ENCODE data around the gene SKI.
"Not testable (repeated sequence)": the region's sequence is repeated elsewhere in the genome, so short reads cannot be mapped to it uniquely, and the experiment has no call there.

SKI gene

GRCh38 chr1:2279817-2280216, 51.7 kb downstream of the SKI start:
- DNase-seq = no peak

DNA sequence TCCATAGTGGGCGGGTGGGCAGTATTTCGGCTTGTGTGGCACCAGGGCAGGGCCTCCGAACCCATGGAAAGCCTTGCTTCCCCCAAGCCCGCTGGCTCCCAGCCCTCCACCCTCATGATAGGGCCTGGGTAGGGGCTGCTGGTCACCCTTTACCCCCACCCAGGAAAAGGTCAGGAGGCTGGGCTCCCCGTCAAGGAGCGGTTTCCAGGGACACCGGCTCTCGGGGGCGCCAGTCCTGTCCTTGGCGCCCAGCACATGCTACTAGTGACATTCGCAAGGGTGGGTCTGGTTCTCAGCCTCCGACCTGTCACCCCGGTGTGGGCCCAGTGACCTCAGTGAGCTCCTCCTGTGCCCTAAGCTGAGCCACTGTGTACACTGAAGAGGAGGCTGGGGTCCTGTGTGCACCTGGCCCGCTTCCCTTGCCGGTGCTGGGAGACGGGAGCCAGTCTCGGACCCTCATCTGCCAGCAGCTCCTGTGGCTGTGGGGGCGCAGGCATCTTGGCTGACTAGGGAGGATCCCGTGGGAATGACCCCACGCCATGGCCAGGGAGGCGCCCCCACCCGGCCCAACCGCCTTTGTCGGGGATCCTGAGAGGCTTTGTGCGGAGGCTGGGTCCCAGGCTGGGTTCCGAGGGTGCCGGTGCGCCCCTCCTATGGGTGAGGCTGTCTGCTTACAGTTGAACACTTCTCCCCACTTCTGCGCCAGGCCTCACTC, 54.6 kb downstream of the SKI start:
- DNase-seq = no peak

DNA sequence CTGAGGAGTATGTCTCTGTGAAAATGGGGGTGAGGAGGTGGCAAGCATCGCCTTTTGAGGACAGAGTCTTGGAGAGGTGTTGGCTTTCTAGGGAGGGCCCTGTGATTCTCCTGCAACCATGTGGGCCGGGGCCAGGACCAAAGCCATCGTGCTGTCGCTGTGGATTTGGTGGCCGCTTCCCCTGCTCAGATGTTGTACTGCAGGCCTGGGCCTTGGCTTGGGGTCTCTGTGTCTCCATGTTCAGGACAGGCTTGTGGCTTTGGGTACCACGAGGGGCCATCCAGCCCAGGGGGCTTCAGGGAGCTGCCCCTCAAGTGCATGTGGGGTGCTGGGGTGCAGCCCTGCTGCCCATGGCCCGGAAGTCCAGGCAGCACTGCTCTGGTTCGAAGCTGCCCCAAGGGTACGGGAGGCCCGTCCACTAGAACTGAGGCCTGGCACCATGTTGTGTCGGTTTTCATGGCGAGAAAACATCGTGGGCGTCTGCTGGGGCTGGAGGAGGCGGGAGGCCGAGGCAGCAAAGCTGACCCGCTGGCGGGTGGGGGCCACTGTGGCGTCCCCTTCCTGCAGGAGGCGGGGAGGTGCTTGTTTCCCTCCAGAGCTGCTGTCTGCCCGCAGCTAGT, 55.4 kb downstream of the SKI start:
- no peak for DNase-seq

GRCh38 chr1:2283991-2284895, 56.1 kb downstream of the SKI start:
- no peak for DNase-seq

GRCh38 chr1:2284932-2285331, 56.8 kb downstream of the SKI start:
- DNase-seq = no peak

DNA sequence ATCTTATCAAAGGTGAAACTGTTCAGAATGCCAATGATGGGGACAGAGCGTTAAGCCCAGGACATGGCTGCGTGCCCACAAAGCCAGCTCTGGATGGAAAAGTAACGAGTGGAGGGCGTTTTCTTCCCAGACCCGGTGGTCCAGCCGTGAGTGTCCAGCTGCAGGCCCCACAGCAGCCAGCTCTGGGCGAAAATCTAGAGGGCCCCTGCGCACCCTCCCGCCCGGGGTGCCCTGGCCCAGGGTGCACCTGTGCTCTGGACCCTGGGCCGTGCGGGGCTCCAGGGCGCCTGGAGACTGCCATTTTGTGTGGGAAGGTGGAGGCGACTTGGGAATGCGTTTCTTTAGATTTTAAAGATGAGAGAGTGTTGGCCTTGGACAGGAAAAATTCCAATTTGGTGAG, 58.8 kb downstream of the SKI start:
- DNase-seq = no peak

DNA sequence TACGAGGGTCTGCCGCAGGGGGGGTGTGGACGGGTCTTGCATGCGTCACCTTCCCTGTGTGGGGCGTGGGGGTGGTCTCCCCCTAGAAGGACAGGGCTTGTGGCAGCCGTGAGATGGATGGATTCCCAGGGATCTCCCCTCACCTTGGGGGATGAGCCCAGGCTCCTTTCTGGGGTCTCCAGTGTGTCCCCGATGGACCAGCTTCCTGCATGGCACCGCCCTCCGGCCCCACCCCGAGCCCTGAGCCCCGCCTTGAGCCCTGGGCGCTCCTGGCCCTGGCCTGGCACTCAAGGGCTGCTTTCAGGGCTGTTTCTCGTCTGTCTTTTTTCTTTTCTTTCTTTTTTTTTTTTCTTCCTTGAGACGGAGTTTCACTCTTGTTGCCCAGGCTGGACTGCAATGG, 59.5 kb downstream of the SKI start:
- DNase-seq = no peak

DNA sequence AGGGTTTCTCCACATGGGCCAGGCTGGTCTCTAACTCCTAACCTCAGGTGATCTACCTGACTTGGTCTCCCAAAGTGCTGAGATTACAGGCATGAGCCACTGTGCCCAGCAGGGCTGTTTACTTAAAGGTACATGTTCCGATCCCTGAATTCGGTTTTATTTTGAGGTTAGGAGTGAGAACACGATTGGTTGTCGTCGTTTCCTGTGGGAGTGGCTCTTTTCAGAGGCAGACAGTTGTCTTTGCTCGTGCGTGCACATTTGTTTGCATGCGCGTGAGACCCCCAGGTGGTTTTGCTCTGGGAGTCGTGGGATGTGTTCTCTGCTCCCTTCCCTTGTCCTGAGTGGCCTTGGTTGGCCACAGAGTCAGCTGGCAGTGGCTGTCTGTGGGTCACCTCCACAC, 60.2 kb downstream of the SKI start:
- no peak for DNase-seq

GRCh38 chr1:2288816-2289536, 60.9 kb downstream of the SKI start:
- DNase-seq = no peak

DNA sequence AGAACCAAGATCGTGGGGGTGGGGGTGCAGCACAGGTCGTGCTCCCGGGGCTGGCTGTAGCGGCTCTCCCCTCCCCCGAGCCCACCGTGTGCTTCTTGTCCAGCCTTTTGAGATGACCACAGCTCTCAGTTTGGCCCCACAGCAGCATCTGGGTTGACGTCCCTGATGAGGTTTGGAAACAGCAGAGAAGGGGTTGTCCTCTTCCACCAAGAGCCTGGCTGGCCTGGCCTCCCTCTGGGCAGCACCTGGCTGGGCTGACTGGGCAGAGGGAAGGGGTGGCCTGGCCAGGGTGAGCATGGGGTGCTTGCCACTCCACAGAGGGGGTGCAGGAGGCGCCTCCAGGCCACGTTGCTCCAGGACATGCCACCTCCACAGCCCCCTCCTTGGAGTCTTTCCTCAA, 61.5 kb downstream of the SKI start:
- no peak for DNase-seq

- no peak for DNase-seq
Observed at GRCh38 chr1:2290171-2290578, 62.1 kb downstream of the SKI start.

DNA sequence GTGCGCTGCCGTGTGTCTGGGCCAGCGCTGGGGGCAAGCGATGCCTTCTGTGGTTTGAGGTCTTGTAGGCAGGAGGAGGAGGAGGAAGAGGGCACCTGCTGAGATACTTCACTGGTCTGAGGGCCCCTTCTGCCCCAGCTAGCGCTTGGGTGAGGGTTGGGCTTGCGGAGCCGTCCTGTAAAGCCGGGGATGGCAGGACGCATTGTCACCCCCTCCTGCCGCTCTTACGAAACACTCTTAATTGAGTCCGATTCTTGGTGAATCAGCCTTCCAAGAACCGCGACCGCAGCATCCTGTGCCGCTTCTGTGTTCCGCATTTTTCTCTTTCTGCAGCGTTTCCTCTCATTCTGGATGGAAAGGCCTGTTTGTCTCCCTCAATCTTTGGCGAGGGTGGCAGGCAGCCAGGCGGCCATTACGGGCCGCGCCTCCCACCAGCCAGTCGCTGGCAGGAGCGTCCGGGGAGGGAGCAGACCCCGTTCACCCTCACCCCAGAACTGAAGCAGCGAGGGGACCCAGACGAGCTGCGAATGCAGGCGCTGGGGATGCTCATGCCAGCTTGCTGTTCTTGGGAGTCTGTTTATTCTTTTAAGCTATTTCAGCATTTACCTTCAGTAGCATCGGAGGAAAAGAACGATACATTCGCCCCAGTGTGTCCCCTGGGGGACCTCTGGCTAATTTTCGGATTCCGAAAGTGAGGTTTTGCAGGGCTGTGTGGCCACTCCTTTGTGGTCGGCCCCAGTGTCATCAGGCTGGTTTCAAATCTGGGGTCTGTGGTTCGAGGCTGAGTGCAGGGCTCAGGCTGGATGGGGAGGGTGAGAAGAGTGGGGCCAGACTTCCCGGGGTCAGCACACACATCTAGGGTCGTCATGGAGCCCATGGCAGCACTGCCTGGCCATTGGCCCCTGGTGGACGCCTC, 62.7 kb downstream of the SKI start:
- peak; percentile 96 for DNase-seq

DNA sequence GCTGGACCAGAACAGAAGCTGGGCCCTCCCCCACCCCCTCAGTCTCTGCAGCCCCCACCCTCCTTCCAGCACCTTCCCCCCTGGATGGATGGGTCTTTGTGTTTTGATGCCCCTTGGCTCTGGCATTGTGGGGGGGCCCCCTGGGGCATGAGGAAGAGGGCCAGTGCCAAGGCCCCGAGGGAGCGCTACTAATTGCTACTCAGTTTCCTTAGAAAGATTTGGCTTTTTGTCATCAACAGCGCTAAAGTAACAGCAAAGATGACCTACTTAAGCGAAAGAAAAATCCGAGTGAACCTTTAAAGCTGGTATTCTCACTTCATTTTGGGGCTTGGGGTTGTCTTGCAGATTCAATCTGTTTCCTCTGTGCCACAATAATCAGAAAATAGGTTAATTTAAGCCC, 63.5 kb downstream of the SKI start:
- no peak for DNase-seq

GRCh38 chr1:2292725-2293450, 64.8 kb downstream of the SKI start:
- no peak for DNase-seq

- no peak for DNase-seq
Observed at GRCh38 chr1:2294033-2294724, 66.1 kb downstream of the SKI start.

DNA sequence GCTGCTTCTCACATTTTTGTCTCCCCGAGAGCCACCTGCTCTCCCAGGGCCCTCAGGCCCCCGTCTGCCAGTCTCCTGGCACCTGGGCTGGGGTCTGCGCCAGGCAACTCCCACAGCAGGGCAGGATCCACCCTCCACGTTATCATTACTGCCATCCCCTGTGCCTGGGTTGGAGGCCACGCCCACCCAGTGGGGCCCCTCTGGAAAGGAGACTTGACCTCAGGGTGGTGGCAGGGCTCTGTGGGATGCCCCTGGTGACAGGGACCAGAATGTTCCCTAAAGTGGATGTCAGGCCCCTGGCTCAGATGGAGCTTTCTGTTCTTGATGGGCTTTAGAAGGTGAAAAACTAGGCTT, 66.6 kb downstream of the SKI start:
- DNase-seq = no peak

GRCh38 chr1:2295526-2295925, 67.4 kb downstream of the SKI start:
- no peak for DNase-seq

DNA sequence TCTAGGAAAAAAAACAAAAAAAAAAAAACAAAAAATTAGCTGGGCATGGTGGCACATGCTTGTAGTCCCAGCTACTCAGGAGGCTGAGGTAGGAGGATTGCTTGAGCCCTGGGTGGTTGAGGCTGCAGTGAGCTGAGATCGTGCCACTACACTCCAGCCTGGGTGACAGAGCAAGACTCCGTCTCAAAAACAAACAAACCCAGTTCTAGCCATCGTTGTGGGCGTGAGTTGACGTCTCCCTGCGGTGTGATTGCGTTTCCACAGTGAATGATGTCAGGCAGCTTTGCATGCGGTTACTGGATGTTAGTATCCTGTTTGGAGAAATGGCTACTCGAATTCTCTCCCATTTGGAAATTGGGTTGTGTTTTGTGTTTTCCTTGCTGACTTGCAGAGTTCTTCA, 68.1 kb downstream of the SKI start:
- DNase-seq = not testable (repeated sequence)

DNA sequence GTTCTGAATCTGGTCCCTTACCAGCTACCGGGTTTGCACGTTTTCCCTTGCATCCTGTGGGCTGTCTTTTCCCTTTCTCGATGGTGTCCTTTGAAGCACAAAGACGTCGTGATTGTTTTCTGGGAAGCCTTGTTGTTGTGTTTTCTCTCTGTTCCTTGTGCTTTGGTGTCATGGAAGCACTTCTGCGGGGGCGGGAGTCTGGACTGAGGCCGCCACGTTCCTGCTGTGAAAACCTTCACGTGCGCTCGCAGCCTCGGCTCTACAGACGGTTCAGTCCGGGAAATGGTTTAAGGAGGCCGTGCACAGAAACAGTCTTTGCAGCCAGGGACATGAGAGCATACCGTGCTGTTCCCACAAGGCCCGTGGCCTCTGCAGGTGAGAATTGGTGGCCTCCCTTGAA, 68.5 kb downstream of the SKI start:
- DNase-seq = no peak

DNA sequence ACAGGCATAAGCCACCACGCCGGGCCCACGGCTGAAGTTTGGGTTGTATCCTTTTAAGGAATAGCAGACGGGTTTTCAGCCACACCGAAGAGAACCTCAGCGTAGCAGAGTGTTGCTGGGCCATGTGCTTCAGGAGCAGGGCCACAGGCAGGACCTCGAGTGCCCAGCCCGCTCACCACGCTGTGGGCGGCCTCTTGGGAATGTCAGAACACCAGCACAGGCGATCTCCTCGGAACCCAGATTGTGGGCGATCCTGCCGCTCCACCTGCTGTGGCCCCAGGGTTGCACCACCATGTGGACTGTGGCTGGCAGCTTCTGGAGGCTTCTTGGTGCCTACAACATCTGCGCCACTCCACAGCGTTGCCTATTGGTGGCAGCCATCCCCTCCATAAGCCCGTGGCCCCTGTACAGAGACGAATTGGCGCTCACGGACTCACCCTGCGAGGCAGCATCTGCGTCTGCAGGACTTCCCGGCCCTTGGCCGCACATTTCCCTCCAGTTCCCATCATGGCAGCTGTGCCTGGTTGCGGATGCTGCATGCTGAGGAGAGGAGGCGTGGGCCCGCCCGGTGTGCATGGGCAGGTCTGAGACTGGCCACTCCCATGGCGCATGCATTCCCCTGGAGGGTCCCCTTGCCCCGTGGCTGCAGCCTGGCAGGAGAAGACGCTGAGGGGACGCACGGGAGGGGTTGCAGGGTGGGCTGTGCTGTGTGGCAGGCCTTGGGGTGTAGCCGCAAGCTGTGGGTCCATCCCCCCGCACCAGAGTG, 69.3 kb downstream of the SKI start:
- no peak for DNase-seq

Measured in amniotic stem cell (primary cell).